Spleen (tissue), 11 donors: ENCODE results near the gene PTEN. TPM values are rescaled to one million over a fixed set of nuclear protein-coding genes. Genes with fewer than 3 reads are reported as not detected.

Source experiments
- DNase-seq: peaks from one replicate; pipeline ENCODE4 v3.0.0-alpha.2; 2020
- H3K27ac ChIP-seq, 8 donors: fragments of 200-600 bp; sonication (generic) in 7 of 8; 1 replicate in 4 of 8; 2 replicates in 4 of 8; pipeline versions ENCODE4 v1.5.0 to v1.8.0; 2016 to 2021; ENCODE audit warnings: inconsistent platforms in 4 of 8, mild to moderate bottlenecking in 4 of 8, moderate library complexity in 1 of 8
- H3K27me3 ChIP-seq, 7 donors: fragments of 200-600 bp; sonication (generic) in 6 of 7; replicated peaks in 1 of 7; 1 replicate in 4 of 7; 2 replicates in 3 of 7; pipeline versions ENCODE4 v1.5.0 to v1.8.0; 2016 to 2021; ENCODE audit warnings: inconsistent platforms in 3 of 7, mild to moderate bottlenecking in 1 of 7
- H3K36me3 ChIP-seq, 6 donors: fragments of 200-600 bp; sonication (generic) in 5 of 6; 1 replicate in 4 of 6; 2 replicates in 2 of 6; pipeline versions ENCODE4 v1.5.0 to v1.8.0; 2016 to 2021; ENCODE audit warnings: inconsistent platforms in 2 of 6
- H3K4me1 ChIP-seq, 6 donors: fragments of 200-600 bp; sonication (generic) in 5 of 6; 1 replicate in 3 of 6; 2 replicates in 3 of 6; pipeline versions ENCODE4 v1.5.0 to v1.8.0; 2016 to 2021; ENCODE audit warnings: inconsistent platforms in 3 of 6
- H3K4me3 ChIP-seq, 8 donors: fragments of 200-600 bp; sonication (generic) in 7 of 8; 1 replicate in 4 of 8; 2 replicates in 4 of 8; pipeline versions ENCODE4 v1.5.0 to v1.8.0; 2016 to 2021; ENCODE audit warnings: inconsistent platforms in 4 of 8, mild to moderate bottlenecking in 4 of 8, moderate library complexity in 2 of 8
- H3K9me3 ChIP-seq, 8 donors: fragments of 200-600 bp; sonication (generic) in 7 of 8; 1 replicate in 4 of 8; 2 replicates in 4 of 8; pipeline versions ENCODE4 v1.5.0 to v1.8.0; 2016 to 2021; ENCODE audit warnings: inconsistent platforms in 4 of 8
- CTCF ChIP-seq, 11 experiments: fragments of 200-600 bp in 7 of 11; fragments of 450-650 bp in 4 of 11; sonication (generic) in 4 of 11; IDR thresholded peaks in 8 of 11; conservative IDR thresholded peaks in 3 of 11; 1 replicate in 7 of 11; 2 replicates in 4 of 11; pipeline versions ENCODE4 v1.4.0 to v1.8.0; 2016 to 2021; ENCODE audit warnings: antibody characterized with exemption in 11 of 11, inconsistent platforms in 4 of 11, mild to moderate bottlenecking in 1 of 11
- POLR2A ChIP-seq, 3 donors: fragments of 450-650 bp; IDR thresholded peaks; one replicate each; pipeline ENCODE4 v1.5.1; 2017; ENCODE audit warnings: antibody characterized with exemption in 3 of 3, mild to moderate bottlenecking in 1 of 3
- POLR2AphosphoS5 ChIP-seq, 3 donors: sonication (generic); formaldehyde crosslinking; IDR thresholded peaks; one replicate each; pipeline ENCODE4 v1.5.1; 2017; ENCODE audit warnings: antibody characterized with exemption in 3 of 3
- WGBS, 5 donors: extraction: QIAGEN DNeasy Blood & Tissue Kit in 3 of 5; methylation state at CpG; one replicate each; pipeline versions ENCODE4 v1.1.5 to v1.1.7; 2013 to 2018; 5-methylcytosine and 5-hydroxymethylcytosine counted together
- intact Hi-C: fragments of 100-400 bp; cut with DNase I; formaldehyde crosslinking; loops from one replicate; pipeline ENCODE4 v1.15.0; 2023; ENCODE audit warnings: low total_unique reads
- polyA plus RNA-seq, 3 donors: library from polyadenylated mRNA; stranded (reverse); fragments of 200-250 nt; gene quantifications; one replicate each; pipeline ENCODE4 v1.2.1, GENCODE V29; 2013
- total RNA-seq, 7 donors: library from RNA; depleted of rRNA in 3 of 7; stranded (reverse); fragments of >200 nt in 3 of 7; fragmentation: NEBNext Ultra II Directional in 4 of 7; extraction: Animal tissue kit (Norgen Biotek cat#: 25700) in 4 of 7; gene quantifications; one replicate each; pipeline versions ENCODE4 v1.1.0 to v1.2.1, GENCODE V29; 2016 to 2021
- donor health status: healthy with polysubstance abuse.
- donor health status: DM: no; HTN: no; CAD: no; lungs with moderate emphysema.
- donor health status: DM: no; HTN: no; CAD: no.
- donor health status: Bipolar disorder and iron deficiency.
- donor health status: healthy.
- donor health status: DM: no; HTN: no; CAD: no.
- donor health status: DM: yes; HTN: yes; CAD: no.

The PTEN gene
- total and polyA plus RNA-seq, 10 donors = 38.1 to 300 (median 200) TPM

GRCh38 chr10:87927091-87927490, 63.7 kb downstream of the PTEN start:
- no peak overlapping the region for H3K4me3 ChIP-seq
- intact Hi-C loops = no loop called here
- H3K27ac ChIP-seq = peak overlapping the region in 7 of 8 donors; percentile 40 to 61 (median 49)
- H3K4me1 ChIP-seq = peaks cover 51 to 100% (median 90%) of the 10 kb centered on the region in 6 donors
- TF ChIP-seq CTCF (IDR thresholded peaks at IDR 0.05 in 8 of 11, conservative IDR thresholded peaks at IDR 0.05 in 3 of 11) = no peak
- TF ChIP-seq POLR2A (IDR thresholded peaks at IDR 0.05) = no peak
- TF ChIP-seq POLR2AphosphoS5 (IDR thresholded peaks at IDR 0.05) = no peak
- no peak for DNase-seq
- H3K27me3 ChIP-seq = no peaks in the 10 kb centered on the region
- WGBS, 5 donors = 18 to 35% (median 23%) methylated on average over 2 of the region's 2 CpGs
- H3K36me3 ChIP-seq = peaks cover 0 to 57% (median 0%) of the 10 kb centered on the region in 6 donors
- peaks cover 0 to under 1% (median 0%) of the 10 kb centered on the region in 8 donors for H3K9me3 ChIP-seq

- no peak for DNase-seq
- no peak overlapping the region for H3K4me3 ChIP-seq
- no peaks in the 10 kb centered on the region for H3K27me3 ChIP-seq
- peak overlapping the region in 5 of 8 donors; percentile 1 to 39 (median 3) for H3K27ac ChIP-seq
- peaks cover 38 to 97% (median 73%) of the 10 kb centered on the region in 6 donors for H3K4me1 ChIP-seq
- WGBS, 5 donors = 29 to 45% (median 34%) methylated on average over 3 of the region's 3 CpGs
- H3K9me3 ChIP-seq = no peaks in the 10 kb centered on the region
- TF ChIP-seq CTCF (IDR thresholded peaks at IDR 0.05 in 8 of 11, conservative IDR thresholded peaks at IDR 0.05 in 3 of 11) (no peak), POLR2A (IDR thresholded peaks at IDR 0.05) (no peak), POLR2AphosphoS5 (IDR thresholded peaks at IDR 0.05) (no peak)
- intact Hi-C loops = no loop called here
- H3K36me3 ChIP-seq = peaks cover 0 to 58% (median 10%) of the 10 kb centered on the region in 6 donors
Observed at GRCh38 chr10:87928996-87929395, 65.6 kb downstream of the PTEN start.

- Histone ChIP-seq H3K36me3 (peaks cover 0 to 64% (median 18%) of the 10 kb centered on the region in 6 donors), H3K9me3 (no peaks in the 10 kb centered on the region), H3K27ac (no peak overlapping the region), H3K4me3 (no peak overlapping the region), H3K27me3 (no peaks in the 10 kb centered on the region), H3K4me1 (peaks cover 38 to 91% (median 65%) of the 10 kb centered on the region in 6 donors)
- 57 to 77% (median 70%) methylated on average over 1 of the region's 1 CpG for WGBS, 5 donors
- intact Hi-C loops = loop anchor here (10.0 kb wide), 1 partner anchor 65 kb away; the partner anchor contains the start of genes KLLN and PTEN
- no peak for TF ChIP-seq POLR2A (IDR thresholded peaks at IDR 0.05)
- no peak for TF ChIP-seq POLR2AphosphoS5 (IDR thresholded peaks at IDR 0.05)
- no peak for TF ChIP-seq CTCF (IDR thresholded peaks at IDR 0.05 in 8 of 11, conservative IDR thresholded peaks at IDR 0.05 in 3 of 11)
- DNase-seq = no peak
Observed at GRCh38 chr10:87930141-87930540, 66.7 kb downstream of the PTEN start.

GRCh38 chr10:87930934-87931835, 67.8 kb downstream of the PTEN start:
- H3K36me3 ChIP-seq = peaks cover 0 to 68% (median 23%) of the 10 kb centered on the region in 6 donors

More at GRCh38 chr10:87930934-87931835, 67.8 kb downstream of the PTEN start:
- Histone ChIP-seq H3K4me3 (no peak overlapping the region), H3K27me3 (no peaks in the 10 kb centered on the region), H3K9me3 (no peaks in the 10 kb centered on the region), H3K27ac (peak overlapping the region in 2 of 8 donors; percentile 32 to 42), H3K4me1 (peaks cover 38 to 89% (median 70%) of the 10 kb centered on the region in 6 donors)
- 76 to 84% (median 84%) methylated on average over 4 of the region's 4 CpGs for WGBS, 5 donors
- intact Hi-C loops = loop anchor here (10.0 kb wide), 1 partner anchor 66 kb away; the partner anchor contains the start of genes KLLN and PTEN
- TF ChIP-seq POLR2A (IDR thresholded peaks at IDR 0.05) (no peak), CTCF (IDR thresholded peaks at IDR 0.05 in 8 of 11, conservative IDR thresholded peaks at IDR 0.05 in 3 of 11) (no peak), POLR2AphosphoS5 (IDR thresholded peaks at IDR 0.05) (no peak)
- no peak for DNase-seq
